Gastrocnemius medialis (tissue), 4 donors: Measurements from ENCODE around the gene RP2.
A peak's percentile ranks its signal among the peaks of the same experiment; 100 is the strongest.

Source experiments
- POLR2A ChIP-seq, 2 donors: fragments of 450-650 bp; IDR thresholded peaks; one replicate each; pipeline ENCODE4 v1.6.1; 2017; ENCODE audit warnings: antibody characterized with exemption in 2 of 2, mild to moderate bottlenecking in 2 of 2, moderate library complexity in 2 of 2
- TF ChIP-seq, protein P1 (sequence below), 5 experiments: fragments of 450-650 bp in 3 of 5; fragments of 200-600 bp in 2 of 5; sonication (generic) in 2 of 5; IDR thresholded peaks in 4 of 5; conservative IDR thresholded peaks in 1 of 5; 1 replicate in 4 of 5; 2 replicates in 1 of 5; pipeline ENCODE4 v1.5.1; 2016 to 2019; ENCODE audit warnings: antibody characterized with exemption in 5 of 5, mild to moderate bottlenecking in 3 of 5, moderate library complexity in 3 of 5

DNA sequence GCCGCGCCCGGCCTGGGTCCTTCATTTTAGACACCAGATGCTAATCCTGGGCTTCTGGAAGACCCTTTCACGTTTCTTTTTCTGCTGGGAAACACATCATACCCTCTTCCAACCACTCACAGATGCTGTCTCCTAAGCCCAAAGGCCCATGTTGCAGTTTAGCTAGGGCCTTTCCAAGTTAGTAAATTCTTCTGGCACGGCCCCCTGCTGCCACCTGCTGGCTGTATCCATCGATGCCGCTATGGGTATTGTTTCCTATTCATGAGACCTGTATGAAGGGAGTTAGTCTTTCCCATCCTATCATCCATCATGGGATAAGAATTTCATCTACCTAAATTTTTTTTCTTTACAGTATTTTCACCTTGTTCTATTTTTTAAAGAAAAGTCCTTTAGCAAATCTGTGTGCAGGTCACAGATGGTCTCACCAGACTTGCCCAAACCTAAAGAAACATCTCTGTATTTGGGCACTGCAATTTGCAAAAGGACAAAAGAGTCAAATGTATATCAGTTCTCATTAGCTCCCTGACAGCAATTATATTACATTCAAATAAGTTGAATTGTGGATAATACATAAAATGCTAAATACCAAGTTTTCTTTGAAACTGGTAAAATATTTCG is 40.2 kb upstream of the RP2 start:
- TF ChIP-seq, protein P1, sequence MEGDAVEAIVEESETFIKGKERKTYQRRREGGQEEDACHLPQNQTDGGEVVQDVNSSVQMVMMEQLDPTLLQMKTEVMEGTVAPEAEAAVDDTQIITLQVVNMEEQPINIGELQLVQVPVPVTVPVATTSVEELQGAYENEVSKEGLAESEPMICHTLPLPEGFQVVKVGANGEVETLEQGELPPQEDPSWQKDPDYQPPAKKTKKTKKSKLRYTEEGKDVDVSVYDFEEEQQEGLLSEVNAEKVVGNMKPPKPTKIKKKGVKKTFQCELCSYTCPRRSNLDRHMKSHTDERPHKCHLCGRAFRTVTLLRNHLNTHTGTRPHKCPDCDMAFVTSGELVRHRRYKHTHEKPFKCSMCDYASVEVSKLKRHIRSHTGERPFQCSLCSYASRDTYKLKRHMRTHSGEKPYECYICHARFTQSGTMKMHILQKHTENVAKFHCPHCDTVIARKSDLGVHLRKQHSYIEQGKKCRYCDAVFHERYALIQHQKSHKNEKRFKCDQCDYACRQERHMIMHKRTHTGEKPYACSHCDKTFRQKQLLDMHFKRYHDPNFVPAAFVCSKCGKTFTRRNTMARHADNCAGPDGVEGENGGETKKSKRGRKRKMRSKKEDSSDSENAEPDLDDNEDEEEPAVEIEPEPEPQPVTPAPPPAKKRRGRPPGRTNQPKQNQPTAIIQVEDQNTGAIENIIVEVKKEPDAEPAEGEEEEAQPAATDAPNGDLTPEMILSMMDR (IDR thresholded peaks at IDR 0.05 in 4 of 5, conservative IDR thresholded peaks at IDR 0.05 in 1 of 5), result peak; percentile 36 to 77 (median 63)
- TF ChIP-seq POLR2A (IDR thresholded peaks at IDR 0.05), result no peak
